ENCODE data around the gene SGCA.

SGCA gene

GRCh38 chr17:50210240-50211225 lies 44.7 kb downstream of the SGCA start:
- DNase-seq: peak in 1 of 2 donors; percentile 42

GRCh38 chr17:50211249-50212120 lies 45.7 kb downstream of the SGCA start:
- DNase-seq: no peak

- no peak for DNase-seq
Measured at GRCh38 chr17:50212121-50212843, 46.5 kb downstream of the SGCA start.

- DNase-seq: peak; percentile 29 to 81
Measured at GRCh38 chr17:50213026-50214022, 47.5 kb downstream of the SGCA start.

- no peak for DNase-seq
Measured at GRCh38 chr17:50214976-50215760, 49.4 kb downstream of the SGCA start.

GRCh38 chr17:50217591-50217990 lies 51.8 kb downstream of the SGCA start:
- DNase-seq: no peak

- DNase-seq: no peak
Measured at GRCh38 chr17:50218071-50218759, 52.4 kb downstream of the SGCA start.

GRCh38 chr17:50218771-50219315 lies 53.0 kb downstream of the SGCA start:
- DNase-seq: peak; percentile 29 to 55

GRCh38 chr17:50219342-50219741 lies 53.5 kb downstream of the SGCA start:
- DNase-seq: no peak

- DNase-seq: no peak
Measured at GRCh38 chr17:50219939-50220465, 54.2 kb downstream of the SGCA start.

- DNase-seq: no peak
Measured at GRCh38 chr17:50220811-50221210, 55.0 kb downstream of the SGCA start.

- peak; percentile 84 to 94 for DNase-seq
Measured at GRCh38 chr17:50221266-50221863, 55.6 kb downstream of the SGCA start.

- DNase-seq: peak; percentile 91 to 99
Measured at GRCh38 chr17:50221864-50222545, 56.2 kb downstream of the SGCA start.

- DNase-seq: peak; percentile 20 to 52
Measured at GRCh38 chr17:50222922-50223321, 57.1 kb downstream of the SGCA start.
